Measurements from ENCODE around the gene MAP3K8. TPM values are rescaled to one million over a fixed set of nuclear protein-coding genes. Genes with fewer than 3 reads are reported as not detected.

Gene MAP3K8
- total RNA-seq, 2 donors from 2014 or later, result 10.2 to 11.7 TPM

- H3K9me3 Mint-ChIP-seq, result no peaks in the 10 kb centered on the region
- no peak overlapping the region for H3K27ac Mint-ChIP-seq
- no peak overlapping the region for H3K9ac ChIP-seq (ENCODE audit: extremely low read depth, low read length, poor library complexity, severe bottlenecking)
- WGBS, 2 experiments (ENCODE audit: insufficient coverage in 1 of 2, insufficient read length in 1 of 2), result 95 to 100% methylated on average over 3 of the region's 3 CpGs
- H3K4me3 Mint-ChIP-seq, result no peak overlapping the region
- no peak for TF ChIP-seq CTCF (conservative IDR thresholded peaks at IDR 0.05)
- peaks cover 68% of the 10 kb centered on the region for H3K36me3 ChIP-seq (ENCODE audit: control insufficient read depth, insufficient read depth, low read length)
- peaks cover 4% of the 10 kb centered on the region for H3K27me3 Mint-ChIP-seq (ENCODE audit: insufficient read depth)
- no peak overlapping the region for H3K4me3 ChIP-seq (ENCODE audit: low read length)
- H3K36me3 Mint-ChIP-seq (ENCODE audit: low read depth), result peaks cover 26% of the 10 kb centered on the region
- no peaks in the 10 kb centered on the region for H3K27me3 ChIP-seq (ENCODE audit: control insufficient read depth, insufficient read depth, low read length, poor library complexity, severe bottlenecking)
- no peaks in the 10 kb centered on the region for H3K9me3 ChIP-seq (ENCODE audit: control insufficient read depth, low read length)
- H3K27ac ChIP-seq (ENCODE audit: low read depth, low read length), result no peak overlapping the region
- H3K4me1 Mint-ChIP-seq, result peaks cover 33% of the 10 kb centered on the region
- DNase-seq, result no peak
- H3K4me1 ChIP-seq (ENCODE audit: control insufficient read depth, insufficient read depth, low read length), result peaks cover 10% of the 10 kb centered on the region
Measured at GRCh38 chr10:30439931-30440330, 5.9 kb downstream of the MAP3K8 start.

- Histone ChIP-seq H3K36me3 (ENCODE audit: control insufficient read depth, insufficient read depth, low read length) (peaks cover 75% of the 10 kb centered on the region), H3K27ac (ENCODE audit: low read depth, low read length) (no peak overlapping the region), H3K9ac (ENCODE audit: extremely low read depth, low read length, poor library complexity, severe bottlenecking) (no peak overlapping the region), H3K9me3 (ENCODE audit: control insufficient read depth, low read length) (no peaks in the 10 kb centered on the region), H3K27me3 (ENCODE audit: control insufficient read depth, insufficient read depth, low read length, poor library complexity, severe bottlenecking) (no peaks in the 10 kb centered on the region), H3K4me1 (ENCODE audit: control insufficient read depth, insufficient read depth, low read length) (peaks cover 10% of the 10 kb centered on the region), H3K4me3 (ENCODE audit: low read length) (no peak overlapping the region)
- Mint-ChIP-seq H3K27me3 (ENCODE audit: insufficient read depth) (no peaks in the 10 kb centered on the region), H3K9me3 (no peaks in the 10 kb centered on the region), H3K36me3 (ENCODE audit: low read depth) (peaks cover 30% of the 10 kb centered on the region), H3K4me3 (no peak overlapping the region), H3K4me1 (peaks cover 17% of the 10 kb centered on the region), H3K27ac (no peak overlapping the region)
- DNase-seq, result no peak
- WGBS, 2 experiments (ENCODE audit: insufficient coverage in 1 of 2, insufficient read length in 1 of 2), result 92 to 93% methylated on average over 4 of the region's 4 CpGs
- TF ChIP-seq CTCF (conservative IDR thresholded peaks at IDR 0.05), result no peak
Measured at GRCh38 chr10:30442019-30442606, 8.1 kb downstream of the MAP3K8 start.

GRCh38 chr10:30443049-30443448 lies 9.1 kb downstream of the MAP3K8 start:
- Histone ChIP-seq H3K4me1 (ENCODE audit: control insufficient read depth, insufficient read depth, low read length) (peaks cover 1% of the 10 kb centered on the region), H3K4me3 (ENCODE audit: low read length) (no peak overlapping the region), H3K9ac (ENCODE audit: extremely low read depth, low read length, poor library complexity, severe bottlenecking) (no peak overlapping the region), H3K27ac (ENCODE audit: low read depth, low read length) (no peak overlapping the region), H3K9me3 (ENCODE audit: control insufficient read depth, low read length) (no peaks in the 10 kb centered on the region), H3K36me3 (ENCODE audit: control insufficient read depth, insufficient read depth, low read length) (peaks cover 76% of the 10 kb centered on the region), H3K27me3 (ENCODE audit: control insufficient read depth, insufficient read depth, low read length, poor library complexity, severe bottlenecking) (no peaks in the 10 kb centered on the region)
- DNase-seq, result no peak
- Mint-ChIP-seq H3K4me3 (no peak overlapping the region), H3K9me3 (no peaks in the 10 kb centered on the region), H3K4me1 (peaks cover 7% of the 10 kb centered on the region), H3K27ac (no peak overlapping the region), H3K36me3 (ENCODE audit: low read depth) (peaks cover 32% of the 10 kb centered on the region), H3K27me3 (ENCODE audit: insufficient read depth) (no peaks in the 10 kb centered on the region)
- 96 to 100% methylated on average over 2 to 3 of the region's 3 CpGs for WGBS, 2 experiments (ENCODE audit: insufficient coverage in 1 of 2, insufficient read length in 1 of 2)
- TF ChIP-seq CTCF (conservative IDR thresholded peaks at IDR 0.05), result no peak
